HG02938 (cell line): ENCODE data around the gene GRAMD1C.

Experiments
- ATAC-seq: cut with Tn5 transposase; IDR thresholded peaks from one replicate; pipeline ENCODE4 v1.9.1; 2021; ENCODE audit warnings: mild to moderate bottlenecking, moderate library complexity; ENCODE audit not compliant: unreplicated experiment

Gene GRAMD1C

DNA sequence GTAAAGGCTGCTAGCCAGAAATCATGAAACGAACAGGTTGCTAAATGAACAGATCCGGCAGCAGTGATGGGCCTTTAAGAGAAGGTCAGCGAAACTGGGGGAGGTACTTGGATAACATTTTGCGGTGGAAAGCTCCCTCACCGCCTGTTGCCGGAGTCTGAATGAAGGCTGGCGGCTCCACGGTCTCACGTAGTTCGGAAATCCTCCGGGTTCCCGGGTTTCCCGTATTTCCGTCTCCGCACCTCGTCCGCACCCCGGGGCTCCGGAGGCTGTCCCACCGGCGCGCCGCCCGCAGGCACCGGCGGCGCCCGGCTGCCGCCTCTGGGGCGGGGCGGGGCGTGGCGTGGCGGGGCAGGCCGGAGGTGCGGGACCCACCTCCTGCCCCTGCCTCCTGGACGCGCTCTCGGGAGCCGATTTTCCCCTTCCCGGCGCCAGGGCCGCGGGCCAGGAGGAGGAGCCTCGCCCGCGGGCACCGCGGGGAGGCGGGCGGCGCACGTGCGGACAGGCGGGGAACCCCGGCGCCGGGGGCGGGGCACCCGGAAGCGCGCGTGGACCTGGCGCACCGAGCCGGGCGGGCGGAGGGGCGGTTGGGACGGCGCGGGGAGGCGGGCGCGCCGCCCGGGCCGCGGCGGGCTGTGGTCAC is 108.9 kb downstream of the GRAMD1C start, which contains the start of gene ZDHHC23:
Gene ZDHHC23 (plus strand): TSS at position 642 of the 643 bp plus-strand sequence. CDS start 790 bp downstream, outside the sequence.
- peak; percentile 55 for ATAC-seq

DNA sequence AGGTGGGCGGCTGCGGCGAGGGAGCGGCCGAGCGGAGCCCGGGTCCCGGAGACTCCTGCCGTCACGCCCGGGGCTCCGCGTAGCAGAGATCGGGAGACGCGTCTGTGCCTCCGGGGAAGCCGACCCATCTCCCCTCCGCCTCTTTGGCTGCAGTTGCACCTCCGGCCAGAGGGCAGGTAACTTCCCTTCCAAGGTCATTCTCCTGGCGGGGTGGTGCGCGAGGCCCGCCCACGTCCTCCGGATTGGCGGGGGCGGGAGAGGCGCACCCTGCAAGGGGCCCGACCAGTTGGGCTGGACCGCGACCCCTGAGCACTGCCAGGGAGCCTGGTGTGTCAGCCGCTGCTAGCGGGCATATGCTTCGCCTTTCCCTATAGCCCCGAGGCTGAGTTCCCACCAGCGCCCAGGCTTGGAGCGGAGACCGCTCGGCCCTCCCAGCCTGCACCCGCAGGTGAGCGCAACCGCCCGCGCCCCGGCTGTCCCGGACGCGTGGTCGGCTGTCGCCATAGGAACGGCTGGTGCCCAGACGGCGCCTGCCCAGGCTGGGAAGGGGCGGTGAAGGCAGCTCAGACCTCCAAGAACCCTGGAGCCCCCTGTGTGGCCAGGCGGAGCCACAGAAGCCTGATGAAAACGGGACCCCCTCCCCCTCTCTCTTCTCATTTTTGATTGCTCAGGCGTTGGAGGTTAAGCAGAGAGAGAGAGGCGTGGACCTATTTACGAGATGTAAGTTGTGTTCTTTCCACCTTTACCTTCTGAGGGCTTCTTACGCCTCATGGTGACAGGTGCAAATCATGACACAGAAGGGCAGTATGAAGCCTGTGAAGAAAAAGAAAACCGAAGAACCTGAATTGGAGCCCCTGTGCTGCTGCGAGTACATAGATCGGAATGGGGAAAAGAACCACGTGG is 109.7 kb downstream of the GRAMD1C start:
- peak; percentile 55 for ATAC-seq

DNA sequence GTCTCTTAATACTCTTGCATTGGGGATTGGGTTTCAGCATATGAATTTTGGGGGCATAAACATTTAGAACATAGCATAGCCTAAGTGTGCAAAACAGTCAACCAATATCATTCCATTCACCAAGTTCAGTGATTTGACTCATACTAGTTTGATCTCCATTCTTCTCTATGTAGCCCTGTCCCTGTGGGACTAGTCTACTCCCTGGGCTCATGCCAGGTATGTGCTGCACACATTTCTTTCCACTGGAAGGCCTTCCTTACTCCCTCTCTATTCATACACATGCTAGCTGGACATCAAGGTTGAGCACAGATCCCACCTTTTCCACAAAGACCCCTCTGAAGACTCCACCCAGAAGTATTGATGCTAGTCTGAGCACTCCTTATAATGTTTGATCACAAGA is 114.3 kb downstream of the GRAMD1C start:
- no peak for ATAC-seq

DNA sequence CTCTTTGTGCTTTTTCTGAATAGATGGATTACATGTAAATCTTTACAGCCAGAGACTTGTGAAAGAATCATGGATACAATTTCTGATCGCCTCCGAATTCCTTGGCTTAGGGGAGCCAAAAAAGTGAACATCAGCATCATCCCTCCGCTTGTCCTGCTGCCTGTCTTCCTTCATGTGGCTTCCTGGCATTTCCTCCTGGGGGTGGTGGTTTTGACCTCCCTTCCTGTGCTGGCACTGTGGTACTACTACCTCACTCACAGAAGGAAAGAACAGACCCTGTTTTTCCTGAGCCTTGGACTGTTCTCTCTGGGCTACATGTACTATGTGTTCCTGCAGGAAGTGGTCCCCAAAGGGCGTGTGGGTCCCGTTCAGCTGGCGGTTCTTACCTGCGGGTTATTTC is 115.1 kb downstream of the GRAMD1C start:
- ATAC-seq: no peak

DNA sequence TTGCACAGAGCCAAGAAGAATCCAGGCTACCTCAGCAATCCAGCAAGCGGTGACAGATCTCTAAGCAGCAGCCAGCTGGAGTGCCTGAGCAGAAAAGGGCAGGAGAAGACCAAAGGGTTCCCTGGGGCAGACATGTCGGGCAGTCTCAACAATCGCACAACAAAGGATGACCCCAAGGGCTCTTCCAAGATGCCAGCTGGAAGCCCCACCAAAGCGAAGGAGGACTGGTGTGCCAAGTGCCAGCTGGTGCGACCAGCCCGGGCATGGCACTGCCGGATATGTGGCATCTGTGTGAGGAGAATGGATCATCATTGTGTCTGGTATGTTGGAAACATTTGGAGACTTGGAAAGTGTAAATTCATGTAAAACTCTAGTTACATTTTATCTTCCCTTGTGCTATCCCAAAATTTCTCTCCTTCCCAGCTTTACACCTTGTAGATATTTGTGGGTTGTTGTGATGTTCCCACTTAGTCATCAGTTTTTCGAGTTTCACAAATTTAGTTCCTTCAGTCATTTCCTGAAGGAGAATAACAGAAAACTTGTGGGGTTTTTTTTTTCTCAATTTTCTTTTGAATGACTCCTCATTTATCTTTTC is 115.6 kb downstream of the GRAMD1C start:
- no peak for ATAC-seq

DNA sequence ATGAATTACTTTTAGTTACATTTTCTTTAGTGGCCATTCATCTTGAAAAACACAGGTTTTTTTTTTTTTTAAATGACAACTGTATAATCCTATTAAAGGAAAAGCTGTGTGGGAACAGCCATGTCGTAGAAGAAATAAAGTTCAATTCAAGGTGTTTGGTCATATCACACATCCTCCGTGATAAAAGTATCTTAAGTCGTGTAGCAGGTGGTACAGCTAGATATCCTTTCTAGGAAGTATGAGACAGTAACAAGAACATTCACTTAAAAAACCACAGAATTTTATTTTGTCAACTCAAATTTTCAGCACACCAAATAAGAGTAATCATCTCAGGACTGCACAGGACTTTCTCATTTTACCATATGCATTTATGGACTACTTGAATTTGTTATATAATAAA is 125.3 kb downstream of the GRAMD1C start:
- ATAC-seq: no peak

DNA sequence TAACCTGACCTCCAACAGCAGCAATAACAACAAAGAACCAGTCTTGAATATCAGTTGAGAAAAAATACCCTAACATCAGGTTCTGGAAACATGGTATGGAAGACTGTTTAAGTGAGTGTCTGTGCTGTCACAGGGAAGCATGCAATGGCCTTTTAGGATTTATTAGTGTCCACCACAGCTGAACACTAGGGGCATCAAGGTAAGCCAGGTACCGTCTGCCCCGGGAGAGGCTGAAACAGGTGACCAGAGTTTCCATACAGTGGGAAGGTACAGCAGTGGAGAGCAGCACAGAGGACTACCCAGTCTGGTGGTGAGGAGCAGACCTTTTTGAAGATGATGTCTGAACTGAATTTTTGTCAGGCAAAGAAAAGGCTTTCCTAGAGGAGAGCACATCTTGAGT is 127.6 kb downstream of the GRAMD1C start:
- ATAC-seq: no peak

DNA sequence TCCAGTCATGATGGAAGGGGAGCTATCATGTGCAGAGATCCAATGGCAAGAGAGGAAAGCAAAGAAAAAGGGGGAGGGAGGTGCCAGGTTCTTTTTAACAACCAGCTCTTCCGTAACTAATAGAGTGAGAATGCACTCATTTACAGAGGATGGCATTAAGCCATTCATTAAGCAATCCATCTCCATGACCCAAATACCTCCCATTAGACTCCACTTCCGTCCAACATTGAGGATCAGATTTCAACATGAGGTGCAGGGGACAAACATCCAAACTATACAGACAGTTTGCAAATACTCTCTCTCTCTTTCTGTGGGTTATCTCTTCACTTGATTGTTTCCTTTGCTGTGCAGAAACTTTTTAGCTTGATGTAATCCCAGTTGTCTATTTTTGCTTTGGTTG is 130.4 kb downstream of the GRAMD1C start:
- ATAC-seq: no peak

DNA sequence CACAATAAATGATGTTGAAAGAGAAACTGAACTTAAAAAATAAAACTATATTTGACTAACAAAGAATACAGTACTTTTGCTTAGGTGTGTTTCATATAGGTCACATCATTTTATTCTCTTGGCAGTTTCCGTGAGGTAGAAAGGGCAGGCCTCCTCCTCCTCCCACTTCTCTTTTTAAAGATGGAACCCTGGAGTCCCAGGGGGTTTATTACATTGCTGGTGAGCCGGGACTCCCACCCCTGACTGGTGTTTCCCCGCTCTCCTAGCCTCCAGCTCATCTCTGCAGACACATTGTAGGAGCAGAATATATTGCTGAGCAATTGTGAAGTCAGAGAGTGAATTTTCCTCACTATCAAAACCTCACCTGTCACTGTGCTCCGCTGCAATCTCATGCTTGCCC is 139.2 kb downstream of the GRAMD1C start:
- ATAC-seq: no peak

DNA sequence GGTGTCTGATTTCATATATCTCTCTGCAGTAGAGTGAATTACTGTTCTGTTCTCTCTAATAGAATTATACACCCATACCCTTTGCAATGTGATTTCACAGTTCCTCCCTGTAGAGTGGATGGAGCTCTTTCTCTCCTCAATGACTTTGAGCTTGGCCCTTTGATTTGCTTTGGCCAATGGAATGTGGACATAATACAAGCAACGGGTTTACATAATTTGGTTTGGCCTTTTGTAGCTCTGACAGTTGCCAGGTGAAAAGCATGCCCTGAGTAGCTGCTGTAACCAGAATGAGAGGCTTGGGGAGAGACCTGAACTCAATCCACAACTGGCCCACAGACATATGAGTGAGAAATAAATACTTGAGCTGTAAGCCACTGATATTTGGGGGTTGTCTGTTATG is 141.3 kb downstream of the GRAMD1C start:
- no peak for ATAC-seq

DNA sequence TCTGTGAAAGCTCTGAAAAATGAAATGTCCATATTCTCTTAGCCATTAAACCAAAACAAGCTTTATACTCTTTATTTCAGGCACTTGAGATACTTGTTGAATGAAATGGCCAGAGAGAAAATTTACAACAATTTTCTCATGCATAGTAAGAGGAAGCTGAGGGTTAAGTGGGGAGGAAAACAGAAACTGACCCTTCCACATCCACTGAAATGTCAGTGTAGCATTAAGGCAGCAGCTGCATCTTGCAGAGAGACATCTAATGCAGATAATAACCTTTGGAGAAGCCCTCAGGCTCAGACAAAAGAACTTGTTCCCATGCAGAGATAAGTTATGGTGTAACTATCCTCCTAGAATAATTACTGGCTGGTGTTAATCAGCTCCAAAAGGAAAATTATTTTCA is 143.2 kb downstream of the GRAMD1C start:
- ATAC-seq: no peak

DNA sequence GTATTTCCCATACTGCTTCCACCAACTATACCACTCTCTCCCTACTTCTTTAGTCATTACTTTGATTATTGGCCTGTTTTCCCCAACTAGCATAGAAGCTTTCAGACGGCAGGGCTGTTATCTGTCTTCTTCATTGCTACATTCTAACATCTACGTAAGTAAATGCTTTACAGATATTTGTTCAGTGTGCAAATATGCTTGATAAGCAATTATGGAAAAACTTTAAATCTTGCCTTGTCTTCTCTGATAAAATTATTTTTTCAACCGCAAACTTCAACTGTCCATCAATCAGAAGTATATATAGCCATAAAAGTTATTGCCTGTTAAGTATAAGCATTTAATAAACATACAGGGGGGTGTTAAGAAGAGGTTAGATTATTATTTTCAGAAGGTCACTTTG is 145.0 kb downstream of the GRAMD1C start:
- ATAC-seq: no peak

DNA sequence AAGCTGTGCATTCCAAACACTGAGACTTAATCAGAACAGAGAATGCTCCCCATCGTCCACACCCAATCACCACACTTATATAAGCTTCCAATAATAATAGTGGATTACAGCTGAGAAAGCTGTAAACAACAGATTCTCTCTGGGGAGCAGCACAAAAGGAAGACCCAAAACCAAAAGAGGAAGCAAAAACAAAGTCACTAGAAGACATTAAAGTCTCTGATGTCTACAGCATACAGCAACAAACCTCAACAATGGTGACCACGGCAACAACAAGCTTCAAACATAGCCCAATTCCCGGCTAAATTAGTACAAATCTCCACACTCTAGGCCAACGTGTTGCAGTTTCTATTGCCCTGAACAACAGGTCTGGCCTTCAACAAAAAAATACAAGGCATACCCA is 147.0 kb downstream of the GRAMD1C start:
- ATAC-seq: peak; percentile 87
